ENCODE data around the gene TGFBR2. TPM values are rescaled to one million over a fixed set of nuclear protein-coding genes. Genes with fewer than 3 reads are reported as not detected.

TGFBR2 gene
- total RNA-seq = 632 and 715 TPM in 2 replicates

- peak; percentile 99 for DNase-seq
Measured at GRCh38 chr3:30606301-30607031, at the start of gene TGFBR2. Gene TGFBR2, plus strand, starts transcription at chr3:30606601. Its CDS starts 283 bp downstream, at chr3:30606884.

GRCh38 chr3:30557746-30558303, 48.6 kb upstream of the TGFBR2 start:
- DNase-seq = no peak

DNA sequence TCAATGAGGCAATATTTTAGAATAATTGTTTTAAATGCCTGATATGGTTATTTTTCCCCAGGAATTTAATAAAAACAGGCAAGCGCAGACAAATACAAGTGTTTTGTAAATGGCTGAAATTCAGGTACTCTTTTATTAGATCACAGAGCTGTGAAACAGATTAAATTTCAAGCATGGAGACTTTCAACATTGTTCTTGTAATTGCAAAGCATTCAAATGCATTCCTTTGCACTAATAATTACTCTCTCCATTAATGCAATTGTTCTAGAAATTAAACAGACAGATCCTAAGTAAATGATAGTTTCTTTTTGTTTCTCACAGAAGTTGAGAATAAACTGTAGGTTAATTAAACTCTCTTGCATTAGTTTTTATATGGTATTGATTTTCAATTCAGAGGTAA, 42.4 kb upstream of the TGFBR2 start:
- no peak for DNase-seq

- no peak for DNase-seq
Measured at GRCh38 chr3:30567139-30567753, 39.2 kb upstream of the TGFBR2 start.

DNA sequence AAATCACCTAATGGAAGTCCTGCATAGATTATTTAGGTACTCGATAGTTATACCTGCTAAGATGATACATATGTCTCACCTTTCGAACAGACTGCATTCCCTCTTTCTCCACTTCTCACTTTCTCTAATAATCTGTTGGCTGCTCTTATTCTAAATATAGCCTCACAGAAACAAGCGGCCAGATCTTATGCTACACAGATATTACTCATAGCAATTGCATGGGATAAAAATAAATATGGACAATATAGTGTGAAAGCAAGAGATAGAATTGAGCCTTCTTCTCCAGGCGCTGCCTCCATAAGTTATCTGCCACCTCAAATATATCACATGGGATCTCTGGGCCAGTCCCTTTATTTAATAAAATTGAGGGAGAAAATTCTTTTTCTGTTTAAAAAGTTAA, 29.5 kb upstream of the TGFBR2 start:
- no peak for DNase-seq

DNA sequence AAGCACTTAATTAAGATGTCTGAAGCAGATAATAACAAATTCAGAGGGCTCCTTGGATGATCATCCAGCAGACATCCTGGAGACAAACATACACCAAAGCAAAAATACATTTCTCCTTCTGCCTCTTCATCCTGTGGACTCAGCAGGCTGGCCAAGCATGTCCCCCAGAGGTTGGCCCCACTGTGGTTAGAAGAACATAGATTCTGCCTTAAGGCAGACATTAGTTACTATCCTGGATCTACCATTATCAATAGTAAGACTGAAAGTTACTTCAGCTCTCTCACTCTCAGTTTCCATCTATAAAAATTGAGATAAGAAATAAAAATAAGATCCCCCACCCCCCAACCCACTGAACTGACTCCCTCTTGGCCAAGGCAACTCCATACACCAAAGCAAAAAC, 28.6 kb upstream of the TGFBR2 start:
- no peak for DNase-seq

DNA sequence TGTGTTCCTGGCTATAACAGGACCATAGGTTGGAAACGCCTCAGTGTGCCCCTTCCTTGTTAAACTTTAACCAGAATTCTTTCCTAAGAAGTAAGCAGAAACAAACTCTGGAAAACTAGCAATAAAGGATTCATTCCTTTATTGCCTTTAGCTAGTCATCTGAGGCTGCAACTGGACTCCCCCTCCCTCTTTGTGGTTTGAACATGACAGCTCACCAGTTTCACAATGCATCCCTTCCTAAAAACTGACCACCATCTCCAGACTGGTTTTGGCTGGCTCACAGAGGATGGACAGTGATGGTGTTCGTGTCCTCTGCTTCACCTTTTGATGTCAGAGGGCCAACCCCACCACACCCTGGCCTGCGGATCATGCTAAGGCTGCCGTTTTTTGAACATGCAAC, 27.9 kb upstream of the TGFBR2 start:
- no peak for DNase-seq

DNA sequence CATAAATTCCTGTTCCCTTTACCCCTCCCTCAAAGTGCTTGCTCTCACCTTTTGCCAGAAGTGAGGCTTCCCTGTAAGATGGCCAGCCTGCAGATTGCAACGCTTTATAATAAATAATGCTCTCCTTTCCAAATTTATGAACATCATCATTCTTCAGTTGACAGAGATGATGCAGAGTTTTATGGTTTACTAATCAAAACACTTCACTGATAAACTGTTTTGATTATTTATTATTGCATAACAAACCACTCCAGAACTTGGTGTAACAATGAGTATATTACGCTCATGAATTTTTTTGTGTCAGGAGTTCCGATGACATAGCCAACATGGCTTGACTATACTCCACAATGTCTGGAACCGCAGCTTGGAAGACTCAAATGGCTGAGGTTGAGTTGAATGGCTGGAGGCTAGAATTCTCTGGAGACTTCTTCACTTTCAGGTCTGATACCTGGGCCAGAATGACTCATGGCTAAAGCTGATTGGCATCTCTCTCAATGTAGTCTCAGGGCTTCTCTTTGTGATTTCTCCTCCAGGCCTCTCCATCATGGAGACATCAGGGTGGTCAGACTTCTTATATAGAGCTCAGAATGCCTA, 27.3 kb upstream of the TGFBR2 start:
- no peak for DNase-seq

GRCh38 chr3:30581067-30581585, 25.3 kb upstream of the TGFBR2 start:
- no peak for DNase-seq

DNA sequence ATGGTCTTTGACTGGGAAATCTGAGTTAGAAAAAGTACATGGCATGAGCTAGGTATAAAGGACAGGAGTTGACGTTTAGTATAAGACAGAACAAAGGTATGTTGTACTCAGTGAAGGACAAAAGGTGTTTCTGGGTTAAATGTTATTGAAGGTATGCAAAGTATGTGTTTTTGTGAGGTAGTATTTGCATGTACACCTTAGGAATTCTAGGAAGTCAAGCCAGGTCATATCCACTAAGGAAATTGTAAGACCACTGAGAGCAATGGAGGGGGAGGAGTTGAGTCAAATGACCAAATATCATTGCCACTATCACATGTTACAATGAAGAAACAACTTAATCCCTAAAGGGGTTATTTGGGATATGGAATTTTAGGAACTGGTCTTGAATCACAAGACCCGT, 24.4 kb upstream of the TGFBR2 start:
- DNase-seq = no peak

DNA sequence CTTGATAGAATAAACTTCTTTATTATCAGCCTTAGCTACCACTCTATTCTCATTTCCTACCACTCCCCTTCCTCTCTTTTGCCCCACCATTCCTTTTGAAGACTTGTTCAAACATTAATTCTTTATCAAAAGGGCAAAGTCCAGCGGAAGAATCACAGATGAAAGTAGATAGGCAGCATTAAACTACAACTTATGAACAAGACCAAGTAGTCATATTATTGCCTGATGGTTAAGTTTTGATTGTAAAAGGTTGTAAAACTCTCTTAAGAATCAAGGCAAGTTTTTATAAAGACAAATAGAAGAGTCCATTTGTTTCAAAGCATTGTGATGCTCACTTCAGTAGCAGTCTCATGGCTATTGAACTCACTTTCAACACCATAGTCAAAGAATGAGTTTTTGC, 22.4 kb upstream of the TGFBR2 start:
- DNase-seq = no peak

DNA sequence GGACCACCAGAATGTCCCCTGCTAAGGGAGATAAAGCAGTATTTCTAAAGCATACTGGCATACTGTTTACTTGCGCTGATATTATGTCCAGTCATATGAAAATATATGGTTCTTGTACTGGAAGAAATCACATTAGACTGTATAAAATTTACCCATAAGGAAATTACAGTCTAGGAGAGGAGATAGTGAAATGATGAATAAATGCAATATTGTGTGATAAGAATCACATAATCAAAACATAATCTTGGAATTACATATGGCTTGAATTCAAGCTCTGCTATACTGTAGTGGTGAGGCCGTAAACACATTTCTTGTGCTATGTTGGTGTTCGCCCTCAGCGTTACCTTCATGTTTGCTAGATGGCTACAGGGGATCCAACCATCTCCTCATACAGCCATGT, 20.7 kb upstream of the TGFBR2 start:
- no peak for DNase-seq

GRCh38 chr3:30586096-30586805, 20.1 kb upstream of the TGFBR2 start:
- DNase-seq = no peak

GRCh38 chr3:30586806-30587486, 19.5 kb upstream of the TGFBR2 start:
- DNase-seq = no peak

- no peak for DNase-seq
Measured at GRCh38 chr3:30587904-30588303, 18.5 kb upstream of the TGFBR2 start.

DNA sequence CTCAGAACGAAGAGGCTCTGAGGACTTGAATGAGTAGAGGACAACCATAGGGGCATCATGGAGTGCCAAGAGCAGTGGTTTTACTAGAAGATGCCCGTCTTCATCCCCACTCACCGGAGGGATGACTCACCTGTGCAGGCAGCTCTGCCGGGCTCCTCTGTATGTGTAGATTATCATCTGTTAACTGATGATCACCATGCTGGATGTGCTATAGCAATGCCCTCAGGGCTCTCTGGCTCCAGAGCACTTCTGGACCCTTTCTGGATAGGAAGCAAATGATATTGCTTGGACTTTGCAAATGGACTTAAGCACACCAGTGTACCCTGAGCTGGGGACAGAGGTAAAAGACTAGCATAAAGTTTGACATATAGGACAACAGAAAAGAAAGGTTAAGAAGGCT, 10.2 kb upstream of the TGFBR2 start:
- DNase-seq = no peak

DNA sequence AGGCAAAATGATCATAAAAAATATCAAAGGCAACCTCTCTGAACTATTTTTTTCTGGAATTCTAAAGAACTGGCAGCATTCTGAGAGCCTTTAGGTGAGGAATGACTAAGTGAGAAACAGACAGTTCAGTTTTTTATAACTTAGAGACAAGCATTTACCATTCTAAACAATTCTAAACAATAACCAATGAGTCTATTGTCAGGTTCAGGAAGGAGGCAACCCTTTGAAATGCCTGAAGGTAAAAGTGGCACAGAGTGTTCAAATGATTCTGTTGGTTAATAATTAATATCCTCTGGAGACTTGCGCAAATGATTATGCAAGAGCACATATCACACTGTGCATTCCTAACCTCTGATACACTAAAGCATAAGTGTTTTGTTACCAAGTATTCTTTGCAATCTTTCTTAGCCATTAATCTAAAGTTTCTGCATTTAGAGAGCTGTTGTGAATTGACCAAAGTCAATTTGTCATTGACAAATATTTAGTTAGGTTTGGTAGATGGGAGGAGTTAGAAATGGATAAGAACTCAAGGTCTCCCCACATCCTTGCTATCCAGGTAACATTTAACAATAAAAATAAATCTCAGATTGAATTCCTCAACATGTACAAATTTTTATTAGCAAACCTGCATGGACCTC, 9.2 kb upstream of the TGFBR2 start:
- DNase-seq = peak; percentile 78

- no peak for DNase-seq
Measured at GRCh38 chr3:30597769-30598134, 8.6 kb upstream of the TGFBR2 start.

- DNase-seq = no peak
Measured at GRCh38 chr3:30598668-30599545, 7.5 kb upstream of the TGFBR2 start.

GRCh38 chr3:30600572-30600971, 5.8 kb upstream of the TGFBR2 start:
- DNase-seq = no peak

GRCh38 chr3:30602946-30603345, 3.5 kb upstream of the TGFBR2 start:
- no peak for DNase-seq
